ENCODE data around the gene IL27RA.
"Not testable (repeated sequence)": the region's sequence is repeated elsewhere in the genome, so short reads cannot be mapped to it uniquely, and the experiment has no call there.

Gene IL27RA

GRCh38 chr19:14021474-14021873 lies 10.1 kb upstream of the IL27RA start:
- H3K4me3 ChIP-seq (ENCODE audit: low read depth, low read length) = no peak overlapping the region
- TF ChIP-seq CTCF (IDR thresholded peaks at IDR 0.05; ENCODE audit: low read depth, low read length, missing control alignments) = no peak
- in situ Hi-C loops (cut with HindIII; ENCODE audit: low sequenced_read_pairs) = no loop called here
- no peak for DNase-seq (ENCODE audit: low read depth)

- H3K4me3 ChIP-seq (ENCODE audit: low read depth, low read length) = no peak overlapping the region
- DNase-seq (ENCODE audit: low read depth) = peak; percentile 76
- no peak for TF ChIP-seq CTCF (IDR thresholded peaks at IDR 0.05; ENCODE audit: low read depth, low read length, missing control alignments)
- in situ Hi-C loops (cut with HindIII; ENCODE audit: low sequenced_read_pairs) = no loop called here
These were observed 9.1 kb upstream of the IL27RA start for GRCh38 chr19:14022469-14022868.

GRCh38 chr19:14023404-14024235 lies 7.9 kb upstream of the IL27RA start:
- in situ Hi-C loops (cut with HindIII; ENCODE audit: low sequenced_read_pairs) = no loop called here
- no peak for DNase-seq (ENCODE audit: low read depth)
- no peak overlapping the region for H3K4me3 ChIP-seq (ENCODE audit: low read depth, low read length)
- TF ChIP-seq CTCF (IDR thresholded peaks at IDR 0.05; ENCODE audit: low read depth, low read length, missing control alignments) = peak; percentile 56

- H3K4me3 ChIP-seq (ENCODE audit: low read depth, low read length); DNase-seq (ENCODE audit: low read depth); in situ Hi-C loops (cut with HindIII; ENCODE audit: low sequenced_read_pairs): not testable (repeated sequence)
These were observed 4.8 kb upstream of the IL27RA start for GRCh38 chr19:14026652-14027192.

GRCh38 chr19:14027856-14028450 lies 3.6 kb upstream of the IL27RA start, which contains the start of gene RLN3:
Gene RLN3 (plus strand): TSS chr19:14028148. CDS start chr19:14028205, 57 bp downstream.
- TF ChIP-seq CTCF (IDR thresholded peaks at IDR 0.05; ENCODE audit: low read depth, low read length, missing control alignments) = no peak

GRCh38 chr19:14028901-14029300 lies 2.7 kb upstream of the IL27RA start:
- no peak for DNase-seq (ENCODE audit: low read depth)
- no peak overlapping the region for H3K4me3 ChIP-seq (ENCODE audit: low read depth, low read length)
- in situ Hi-C loops (cut with HindIII; ENCODE audit: low sequenced_read_pairs) = no loop called here
- TF ChIP-seq CTCF (IDR thresholded peaks at IDR 0.05; ENCODE audit: low read depth, low read length, missing control alignments) = no peak

More at GRCh38 chr19:14027856-14028450, 3.6 kb upstream of the IL27RA start, which contains the start of gene RLN3:
- H3K4me3 ChIP-seq (ENCODE audit: low read depth, low read length) = no peak within 1 kb of the TSS
- DNase-seq (ENCODE audit: low read depth) = no peak
- in situ Hi-C loops (cut with HindIII; ENCODE audit: low sequenced_read_pairs) = no loop called here

All from astrocyte of the cerebellum (primary cell).